Ishikawa (cell line): ENCODE measurements around the gene CNTN4.

ENCODE experiments used
- CEBPB ChIP-seq: IDR thresholded peaks from 2 replicates; pipeline ENCODE4 v1.6.1; 2012
- CREB1 ChIP-seq: IDR thresholded peaks from 2 replicates; pipeline ENCODE4 v1.6.1; 2012; ENCODE audit warnings: low read depth
- EGR1 ChIP-seq: IDR thresholded peaks from 2 replicates; pipeline ENCODE4 v1.6.1; 2012
- EP300 ChIP-seq: IDR thresholded peaks from 2 replicates; pipeline ENCODE4 v1.6.1; 2012; ENCODE audit warnings: borderline replicate concordance
- FOXM1 ChIP-seq: IDR thresholded peaks from 2 replicates; pipeline ENCODE4 v1.6.1; 2012; ENCODE audit warnings: low read depth, borderline replicate concordance
- MAX ChIP-seq: IDR thresholded peaks from 2 replicates; pipeline ENCODE4 v1.6.1; 2012
- NFIC ChIP-seq: IDR thresholded peaks from 2 replicates; pipeline ENCODE4 v1.6.1; 2012
- RAD21 ChIP-seq: IDR thresholded peaks from 2 replicates; pipeline ENCODE4 v1.6.1; 2012; ENCODE audit warnings: low read depth
- REST ChIP-seq: IDR thresholded peaks from 2 replicates; pipeline ENCODE4 v1.6.1; 2012; ENCODE audit warnings: low read depth, mild to moderate bottlenecking
- TAF1 ChIP-seq: IDR thresholded peaks from 2 replicates; pipeline ENCODE4 v1.6.1; 2012; ENCODE audit warnings: low read depth, mild to moderate bottlenecking
- TCF12 ChIP-seq: IDR thresholded peaks from 2 replicates; pipeline ENCODE4 v1.6.1; 2012; ENCODE audit warnings: low read depth
- TEAD4 ChIP-seq: IDR thresholded peaks from 2 replicates; pipeline ENCODE4 v1.6.1; 2012
- USF1 ChIP-seq: IDR thresholded peaks from 2 replicates; pipeline ENCODE4 v1.6.1; 2012
- YY1 ChIP-seq: IDR thresholded peaks from 2 replicates; pipeline ENCODE4 v1.6.1; 2012; ENCODE audit warnings: low read depth
- ZBTB7A ChIP-seq: IDR thresholded peaks from 2 replicates; pipeline ENCODE4 v1.6.1; 2012; ENCODE audit warnings: low read depth

The CNTN4 gene

GRCh38 chr3:3027976-3028567 is 929.4 kb downstream of the CNTN4 start:
- no peak for TF ChIP-seq EGR1
- no peak for TF ChIP-seq CEBPB
- TF ChIP-seq MAX = no peak
- no peak for TF ChIP-seq FOXM1
- no peak for TF ChIP-seq TAF1
- no peak for TF ChIP-seq USF1
- no peak for TF ChIP-seq RAD21
- TF ChIP-seq REST = no peak
- no peak for TF ChIP-seq ZBTB7A
- no peak for TF ChIP-seq YY1
- no peak for TF ChIP-seq TCF12
- TF ChIP-seq CREB1 = no peak
- no peak for TF ChIP-seq TEAD4
- no peak for TF ChIP-seq EP300
- TF ChIP-seq NFIC = no peak

- TF ChIP-seq MAX = no peak
- TF ChIP-seq FOXM1 = no peak
- TF ChIP-seq ZBTB7A = no peak
- TF ChIP-seq CREB1 = no peak
- TF ChIP-seq REST = no peak
- TF ChIP-seq EGR1 = no peak
- no peak for TF ChIP-seq TCF12
- no peak for TF ChIP-seq TEAD4
Observed at GRCh38 chr3:3031326-3031725, 932.7 kb downstream of the CNTN4 start.

GRCh38 chr3:3037156-3037555 is 938.5 kb downstream of the CNTN4 start:
- no peak for TF ChIP-seq TCF12
- no peak for TF ChIP-seq REST
- TF ChIP-seq FOXM1 = no peak
- no peak for TF ChIP-seq RAD21
- TF ChIP-seq CREB1 = no peak
- TF ChIP-seq EP300 = no peak

GRCh38 chr3:3038201-3038991 is 939.7 kb downstream of the CNTN4 start:
- TF ChIP-seq EP300 (no peak), RAD21 (no peak), USF1 (no peak), TAF1 (no peak), FOXM1 (no peak), YY1 (no peak), CEBPB (no peak), EGR1 (no peak), TEAD4 (no peak), CREB1 (no peak), ZBTB7A (no peak), TCF12 (no peak), NFIC (no peak), REST (no peak), MAX (no peak)
